ENCODE results near the gene CCDC138. TPM values are rescaled to one million over a fixed set of nuclear protein-coding genes. Genes with fewer than 3 reads are reported as not detected.

The CCDC138 gene
- total RNA-seq, 1 donor from 2014 or later = 27.3 TPM

- H3K27me3 Mint-ChIP-seq = no peaks in the 10 kb centered on the region
- DNase-seq (ENCODE audit: low spot score, unreplicated experiment) = no peak
- peaks cover 1% of the 10 kb centered on the region for H3K4me1 Mint-ChIP-seq (ENCODE audit: low read depth)
- TF ChIP-seq CTCF (IDR thresholded peaks at IDR 0.05; ENCODE audit: unreplicated experiment) = no peak
- peaks cover 40% of the 10 kb centered on the region for H3K36me3 Mint-ChIP-seq (ENCODE audit: insufficient read depth)
- H3K27ac Mint-ChIP-seq = no peak overlapping the region
- H3K4me3 Mint-ChIP-seq (ENCODE audit: low read depth) = no peak overlapping the region
- peaks cover 28% of the 10 kb centered on the region for H3K9me3 Mint-ChIP-seq (ENCODE audit: low read depth)
These were observed 46.6 kb downstream of the CCDC138 start for GRCh38 chr2:108833219-108833618.

DNA sequence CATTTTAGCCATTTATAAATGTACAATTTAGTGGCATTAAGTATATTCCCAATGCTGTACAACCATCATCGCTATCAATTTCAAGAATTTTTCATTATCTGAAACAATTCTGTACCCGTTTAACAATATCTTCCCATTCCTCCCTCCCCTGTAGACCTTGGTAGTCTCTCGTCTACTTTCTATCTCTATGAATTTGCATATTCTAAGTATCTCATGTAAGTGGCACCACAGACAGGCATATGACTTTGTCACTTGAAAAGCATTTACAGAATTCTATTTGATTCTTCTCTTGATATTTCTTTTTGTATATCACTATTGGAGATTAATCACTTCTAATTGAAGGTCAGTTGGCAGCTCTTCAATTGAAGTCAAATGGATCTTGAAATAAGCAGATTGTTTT lies 48.0 kb downstream of the CCDC138 start:
- Mint-ChIP-seq H3K27me3 (no peaks in the 10 kb centered on the region), H3K9me3 (ENCODE audit: low read depth) (peaks cover 34% of the 10 kb centered on the region), H3K27ac (no peak overlapping the region), H3K4me1 (ENCODE audit: low read depth) (peaks cover 1% of the 10 kb centered on the region), H3K36me3 (ENCODE audit: insufficient read depth) (peaks cover 47% of the 10 kb centered on the region), H3K4me3 (ENCODE audit: low read depth) (no peak overlapping the region)
- no peak for DNase-seq (ENCODE audit: low spot score, unreplicated experiment)
- no peak for TF ChIP-seq CTCF (IDR thresholded peaks at IDR 0.05; ENCODE audit: unreplicated experiment)

DNA sequence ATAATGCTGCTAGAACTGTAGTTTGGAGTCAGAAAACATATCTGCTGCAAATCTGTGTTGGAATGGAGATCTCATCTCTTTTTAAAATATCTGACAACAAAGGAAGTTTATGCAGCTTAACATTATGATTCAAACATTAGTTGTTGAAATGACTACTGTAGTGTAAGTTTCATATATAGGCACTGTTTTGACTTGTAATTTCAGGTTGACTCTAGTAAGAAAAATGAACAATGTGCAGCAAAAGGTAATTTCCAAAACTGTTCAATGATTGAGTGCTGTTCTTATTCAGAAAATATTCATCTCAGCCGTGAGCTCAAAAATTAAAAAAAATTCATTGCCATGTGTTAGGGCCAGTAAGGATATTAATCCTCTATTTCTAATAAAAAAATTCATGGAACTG lies 48.5 kb downstream of the CCDC138 start:
- no peak for DNase-seq (ENCODE audit: low spot score, unreplicated experiment)
- Mint-ChIP-seq H3K27ac (no peak overlapping the region), H3K9me3 (ENCODE audit: low read depth) (peaks cover 38% of the 10 kb centered on the region), H3K27me3 (no peaks in the 10 kb centered on the region), H3K36me3 (ENCODE audit: insufficient read depth) (peaks cover 49% of the 10 kb centered on the region), H3K4me3 (ENCODE audit: low read depth) (no peak overlapping the region), H3K4me1 (ENCODE audit: low read depth) (peaks cover 1% of the 10 kb centered on the region)
- TF ChIP-seq CTCF (IDR thresholded peaks at IDR 0.05; ENCODE audit: unreplicated experiment) = no peak

DNA sequence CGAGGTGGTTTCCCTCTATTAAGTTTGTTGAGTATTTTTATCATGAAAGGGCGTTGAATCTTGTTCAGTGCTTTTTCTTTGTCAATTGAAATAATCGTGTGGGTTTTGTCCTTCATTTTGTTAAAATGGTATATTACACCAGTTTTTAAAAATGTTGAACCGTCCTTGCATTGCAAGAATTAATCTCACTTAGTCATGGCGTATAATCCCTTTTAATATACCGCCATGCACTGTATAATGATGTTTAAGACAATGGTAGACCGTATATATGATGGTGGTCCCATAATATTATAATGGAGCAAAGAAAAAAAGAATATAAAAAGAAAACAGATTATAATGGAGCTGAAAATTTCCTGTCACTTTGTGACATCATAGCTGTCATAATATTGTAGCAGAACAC lies 50.6 kb downstream of the CCDC138 start:
- H3K4me3 Mint-ChIP-seq (ENCODE audit: low read depth) = no peak overlapping the region
- no peak overlapping the region for H3K27ac Mint-ChIP-seq
- no peaks in the 10 kb centered on the region for H3K27me3 Mint-ChIP-seq
- no peak for DNase-seq (ENCODE audit: low spot score, unreplicated experiment)
- no peak for TF ChIP-seq CTCF (IDR thresholded peaks at IDR 0.05; ENCODE audit: unreplicated experiment)
- peaks cover 53% of the 10 kb centered on the region for H3K9me3 Mint-ChIP-seq (ENCODE audit: low read depth)
- H3K36me3 Mint-ChIP-seq (ENCODE audit: insufficient read depth) = peaks cover 67% of the 10 kb centered on the region
- H3K4me1 Mint-ChIP-seq (ENCODE audit: low read depth) = peaks cover 1% of the 10 kb centered on the region

DNA sequence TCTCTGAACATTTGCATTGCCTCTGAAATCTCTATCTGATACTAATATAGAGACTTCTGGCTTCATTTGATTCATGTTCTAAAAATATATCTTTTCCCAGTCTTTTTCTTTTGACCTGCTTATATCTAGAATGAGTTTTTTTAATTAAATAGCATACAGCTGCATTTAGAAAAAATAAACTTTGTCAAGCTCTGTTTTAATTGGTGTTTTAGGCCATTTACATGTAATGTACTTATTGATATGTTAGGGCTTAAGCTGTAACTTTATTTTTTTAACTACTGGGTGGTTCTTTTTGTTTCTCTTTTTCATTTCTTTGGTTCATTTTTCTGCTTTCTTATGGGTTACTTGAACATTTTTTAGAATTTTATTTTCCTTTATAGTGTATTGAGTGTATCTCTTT lies 54.9 kb downstream of the CCDC138 start:
- peaks cover under 1% of the 10 kb centered on the region for H3K4me1 Mint-ChIP-seq (ENCODE audit: low read depth)
- peaks cover 39% of the 10 kb centered on the region for H3K9me3 Mint-ChIP-seq (ENCODE audit: low read depth)
- peaks cover 60% of the 10 kb centered on the region for H3K36me3 Mint-ChIP-seq (ENCODE audit: insufficient read depth)
- H3K27me3 Mint-ChIP-seq = no peaks in the 10 kb centered on the region
- no peak overlapping the region for H3K27ac Mint-ChIP-seq
- no peak for TF ChIP-seq CTCF (IDR thresholded peaks at IDR 0.05; ENCODE audit: unreplicated experiment)
- no peak for DNase-seq (ENCODE audit: low spot score, unreplicated experiment)
- no peak overlapping the region for H3K4me3 Mint-ChIP-seq (ENCODE audit: low read depth)
